Thyroid gland (tissue), 4 donors: ENCODE measurements around the gene DOCK1.

Experiments
- POLR2A ChIP-seq, 2 donors: fragments of 450-650 bp; IDR thresholded peaks; one replicate each; pipeline ENCODE4 v1.6.1; 2017; ENCODE audit warnings: antibody characterized with exemption in 2 of 2, mild to moderate bottlenecking in 2 of 2, moderate library complexity in 1 of 2
- TF ChIP-seq, protein P1 (sequence below), 6 experiments: fragments of 200-600 bp in 3 of 6; fragments of 450-650 bp in 3 of 6; sonication (generic) in 3 of 6; IDR thresholded peaks; one replicate each; pipeline ENCODE4 v1.5.1; 2016 to 2019; ENCODE audit warnings: antibody characterized with exemption in 6 of 6, mild to moderate bottlenecking in 2 of 6, inconsistent platforms in 1 of 6, moderate library complexity in 1 of 6

DNA sequence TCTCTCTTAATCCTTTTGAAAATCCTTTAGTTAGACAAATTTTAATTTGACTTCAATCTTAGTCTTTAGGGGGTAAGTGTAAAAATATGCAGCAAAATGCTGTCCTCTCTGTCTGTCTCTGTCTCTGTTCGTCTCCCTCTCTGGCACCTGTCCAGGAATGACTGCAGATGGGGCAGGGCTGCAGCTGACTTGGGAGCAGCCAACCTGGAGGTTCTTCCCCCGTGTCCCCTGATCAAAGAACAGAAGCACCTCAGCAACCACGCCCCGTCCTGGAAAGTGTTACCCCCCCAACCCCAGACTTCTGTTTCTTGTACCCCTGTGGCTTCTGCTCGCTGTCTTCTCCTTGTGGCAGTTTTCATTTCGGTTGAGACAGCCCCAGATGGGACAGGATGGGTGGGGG lies 502.3 kb downstream of the DOCK1 start:
- TF ChIP-seq, protein P1, sequence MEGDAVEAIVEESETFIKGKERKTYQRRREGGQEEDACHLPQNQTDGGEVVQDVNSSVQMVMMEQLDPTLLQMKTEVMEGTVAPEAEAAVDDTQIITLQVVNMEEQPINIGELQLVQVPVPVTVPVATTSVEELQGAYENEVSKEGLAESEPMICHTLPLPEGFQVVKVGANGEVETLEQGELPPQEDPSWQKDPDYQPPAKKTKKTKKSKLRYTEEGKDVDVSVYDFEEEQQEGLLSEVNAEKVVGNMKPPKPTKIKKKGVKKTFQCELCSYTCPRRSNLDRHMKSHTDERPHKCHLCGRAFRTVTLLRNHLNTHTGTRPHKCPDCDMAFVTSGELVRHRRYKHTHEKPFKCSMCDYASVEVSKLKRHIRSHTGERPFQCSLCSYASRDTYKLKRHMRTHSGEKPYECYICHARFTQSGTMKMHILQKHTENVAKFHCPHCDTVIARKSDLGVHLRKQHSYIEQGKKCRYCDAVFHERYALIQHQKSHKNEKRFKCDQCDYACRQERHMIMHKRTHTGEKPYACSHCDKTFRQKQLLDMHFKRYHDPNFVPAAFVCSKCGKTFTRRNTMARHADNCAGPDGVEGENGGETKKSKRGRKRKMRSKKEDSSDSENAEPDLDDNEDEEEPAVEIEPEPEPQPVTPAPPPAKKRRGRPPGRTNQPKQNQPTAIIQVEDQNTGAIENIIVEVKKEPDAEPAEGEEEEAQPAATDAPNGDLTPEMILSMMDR (IDR thresholded peaks at IDR 0.05): no peak
- TF ChIP-seq POLR2A (IDR thresholded peaks at IDR 0.05): no peak
